ENCODE data around the gene APOF.

- TF ChIP-seq CTCF (IDR thresholded peaks at IDR 0.05) (no peak), POLR2A (IDR thresholded peaks at IDR 0.05) (peak; percentile 95)
Measured at GRCh38 chr12:56362130-56363059, at the start of gene APOF.

All from right lobe of liver (tissue), 4 donors.